AG09319 (cell line): ENCODE results near the gene FREY1.

ENCODE experiments used
- DNase-seq: peaks from one replicate; pipeline ENCODE4 v3.0.0-alpha.2; 2010; ENCODE audit warnings: low read depth; ENCODE audit errors: extremely low read depth
- TF ChIP-seq, protein P1 (sequence below): IDR thresholded peaks from 2 replicates; pipeline ENCODE4 v1.5.1; 2011; ENCODE audit warnings: low read depth, mild to moderate bottlenecking, inconsistent platforms, low read length, moderate library complexity

The FREY1 gene

DNA sequence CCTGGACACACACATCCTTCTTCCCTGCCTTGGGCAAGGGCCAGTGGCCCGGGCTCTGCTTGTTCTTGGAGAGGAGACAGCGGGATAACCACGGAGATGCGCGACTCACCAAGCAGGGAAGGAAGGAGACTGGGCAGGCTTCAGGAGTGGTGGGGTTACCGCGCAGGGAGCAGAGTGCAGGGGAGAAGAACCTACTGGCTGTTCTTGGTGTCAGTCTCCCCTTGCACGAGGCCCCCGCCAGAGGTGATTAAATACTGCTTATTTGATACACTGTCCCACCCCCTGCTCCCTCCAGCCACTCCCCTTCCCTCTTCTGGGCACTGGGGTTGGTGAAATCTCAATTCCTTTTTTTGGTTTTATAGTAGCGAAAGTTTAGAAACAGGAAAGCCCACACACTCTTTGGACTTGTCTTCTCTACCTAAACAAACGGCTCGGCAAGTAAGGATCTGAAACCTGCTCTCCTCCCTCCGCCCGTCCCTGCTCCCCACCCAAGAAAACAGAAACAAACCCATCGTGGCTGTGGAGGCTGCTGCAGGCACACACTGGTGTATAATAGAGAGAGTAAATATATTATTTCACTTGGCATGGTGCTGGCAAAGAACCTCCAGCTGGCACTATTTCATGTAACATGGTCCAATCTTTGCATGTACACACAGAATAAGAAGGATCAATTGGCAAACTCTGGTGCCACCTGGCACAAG lies 26.2 kb upstream of the FREY1 start:
- no peak for DNase-seq
- TF ChIP-seq, protein P1, sequence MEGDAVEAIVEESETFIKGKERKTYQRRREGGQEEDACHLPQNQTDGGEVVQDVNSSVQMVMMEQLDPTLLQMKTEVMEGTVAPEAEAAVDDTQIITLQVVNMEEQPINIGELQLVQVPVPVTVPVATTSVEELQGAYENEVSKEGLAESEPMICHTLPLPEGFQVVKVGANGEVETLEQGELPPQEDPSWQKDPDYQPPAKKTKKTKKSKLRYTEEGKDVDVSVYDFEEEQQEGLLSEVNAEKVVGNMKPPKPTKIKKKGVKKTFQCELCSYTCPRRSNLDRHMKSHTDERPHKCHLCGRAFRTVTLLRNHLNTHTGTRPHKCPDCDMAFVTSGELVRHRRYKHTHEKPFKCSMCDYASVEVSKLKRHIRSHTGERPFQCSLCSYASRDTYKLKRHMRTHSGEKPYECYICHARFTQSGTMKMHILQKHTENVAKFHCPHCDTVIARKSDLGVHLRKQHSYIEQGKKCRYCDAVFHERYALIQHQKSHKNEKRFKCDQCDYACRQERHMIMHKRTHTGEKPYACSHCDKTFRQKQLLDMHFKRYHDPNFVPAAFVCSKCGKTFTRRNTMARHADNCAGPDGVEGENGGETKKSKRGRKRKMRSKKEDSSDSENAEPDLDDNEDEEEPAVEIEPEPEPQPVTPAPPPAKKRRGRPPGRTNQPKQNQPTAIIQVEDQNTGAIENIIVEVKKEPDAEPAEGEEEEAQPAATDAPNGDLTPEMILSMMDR: no peak

- no peak for DNase-seq
Measured at GRCh38 chr11:45932217-45932616, 25.1 kb upstream of the FREY1 start.

DNA sequence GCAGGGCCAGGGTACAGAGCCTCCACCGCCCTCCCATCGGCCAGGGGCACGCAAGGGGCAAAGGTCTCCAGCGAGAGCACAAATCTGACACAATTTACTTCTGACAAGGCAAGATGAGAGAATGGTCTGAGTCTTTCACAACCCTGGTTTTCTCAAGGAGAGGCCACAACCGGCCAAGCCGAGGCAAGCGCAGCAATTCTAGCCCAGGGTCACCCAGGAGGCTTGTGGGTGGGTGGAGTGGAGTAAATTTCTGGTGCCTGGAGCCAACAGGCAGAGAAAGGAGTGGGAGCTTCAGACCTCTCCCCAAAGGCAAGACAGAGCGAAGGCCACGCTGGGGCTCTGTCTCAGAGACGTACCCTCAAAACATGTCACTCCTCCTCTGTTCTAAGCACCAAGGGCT lies 24.7 kb upstream of the FREY1 start:
- no peak for DNase-seq

More at GRCh38 chr11:45932217-45932616, 25.1 kb upstream of the FREY1 start:
- TF ChIP-seq, protein P1: no peak

DNA sequence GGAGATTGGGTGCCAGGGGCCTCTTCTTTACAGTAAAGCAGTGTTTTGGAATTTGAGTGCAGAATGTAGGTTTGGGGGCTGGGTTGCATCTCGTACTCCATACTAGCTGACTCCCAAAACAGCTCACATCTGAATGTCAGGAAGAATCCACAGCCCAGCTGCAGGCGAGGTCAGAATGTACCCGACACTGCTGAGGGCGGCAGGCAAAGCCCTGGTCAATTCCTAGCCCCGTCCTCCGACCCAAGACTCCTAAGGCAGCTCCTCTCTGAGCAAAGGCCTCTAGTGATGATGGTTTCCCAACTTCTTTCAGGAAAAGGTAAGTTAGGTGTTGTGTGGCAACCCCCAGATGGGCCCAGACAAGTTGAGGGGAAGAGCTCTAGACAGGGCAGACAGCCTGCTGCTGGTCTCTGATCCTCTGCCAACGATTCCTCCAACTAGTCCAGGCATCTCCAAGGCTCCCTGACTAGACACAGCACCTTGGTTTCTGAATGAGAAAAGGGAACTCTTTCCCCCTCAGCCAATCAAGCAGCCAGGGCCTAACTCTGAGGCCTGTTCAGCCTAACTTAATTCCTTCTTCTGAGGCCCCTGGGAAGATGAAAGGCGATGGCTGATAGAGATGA lies 24.0 kb upstream of the FREY1 start:
- DNase-seq: no peak
- TF ChIP-seq, protein P1: no peak

More for the DNA sequence above, 24.7 kb upstream of the FREY1 start:
- TF ChIP-seq, protein P1: no peak

DNA sequence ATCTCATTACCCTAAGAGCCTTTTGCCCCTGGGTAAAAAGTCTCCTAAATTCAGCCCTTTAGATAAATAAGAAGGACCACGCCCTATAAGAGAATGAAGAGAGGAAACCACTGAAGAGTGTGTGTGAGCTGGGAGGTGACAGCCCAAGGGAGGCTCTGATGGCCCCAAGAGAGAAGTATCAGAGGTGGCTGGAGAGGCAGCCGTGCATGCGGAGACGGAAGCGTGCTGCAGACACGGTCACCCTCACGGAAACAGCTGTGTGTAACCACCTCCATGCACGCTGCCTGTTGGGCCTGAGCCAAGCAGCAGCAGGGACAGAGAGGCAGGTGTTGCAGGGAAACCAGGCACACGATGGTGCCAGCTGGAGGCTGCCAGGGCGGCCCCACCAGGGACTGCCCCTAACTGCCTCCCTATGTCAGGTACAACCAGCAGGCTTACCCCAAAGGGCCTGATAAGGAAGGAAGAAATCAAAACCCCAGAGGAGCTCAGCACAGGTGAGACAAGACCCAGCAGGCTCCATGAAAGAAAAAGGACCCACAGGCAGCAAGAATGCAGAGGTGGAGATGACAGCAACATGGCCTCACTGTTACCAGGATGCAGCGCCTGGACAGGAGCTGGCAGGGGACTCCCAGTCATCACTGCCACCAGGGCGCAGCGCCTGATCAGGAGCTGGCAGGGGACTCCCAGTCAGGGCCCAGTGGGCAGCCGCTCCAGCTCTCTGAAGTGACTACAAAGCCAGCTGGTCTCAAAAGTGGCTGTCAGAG lies 23.1 kb upstream of the FREY1 start:
- TF ChIP-seq, protein P1: no peak
- no peak for DNase-seq

DNA sequence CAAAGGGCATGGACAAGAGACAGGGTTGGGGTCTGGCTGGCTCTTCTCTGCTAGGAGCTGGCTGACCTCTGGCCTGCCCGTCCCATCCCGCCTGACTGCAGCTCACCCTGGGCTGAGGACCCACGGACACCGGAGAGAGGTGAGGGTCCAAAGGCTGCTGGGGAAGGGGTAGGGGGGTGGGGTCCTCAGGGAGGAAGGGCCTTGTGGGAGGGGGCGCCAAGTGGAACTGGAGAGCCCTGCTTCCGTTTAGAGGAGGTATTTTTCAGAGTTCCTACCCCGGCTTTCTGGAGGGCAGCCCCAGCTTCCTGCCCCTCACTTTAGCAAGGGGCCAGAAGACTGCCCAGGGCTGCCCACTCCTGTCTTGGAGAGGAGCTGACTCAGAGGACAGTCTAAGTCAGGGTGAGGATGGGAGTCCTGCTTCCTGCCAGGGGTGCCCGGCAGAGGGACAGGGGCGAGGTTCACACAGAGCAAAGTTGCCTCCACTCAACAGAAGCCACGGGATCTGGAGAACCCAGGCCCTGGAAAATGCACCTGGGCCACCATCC lies 22.5 kb upstream of the FREY1 start:
- TF ChIP-seq, protein P1: no peak
- DNase-seq: no peak
